H9 (cell line): ENCODE measurements around the gene DOCK10. TPM values are rescaled to one million over a fixed set of nuclear protein-coding genes. Genes with fewer than 3 reads are reported as not detected.
A peak's percentile ranks its signal among the peaks of the same experiment; 100 is the strongest.

Experiments used
- DNase-seq: peaks from one replicate; pipeline ENCODE4 v3.0.0-alpha.2; 2017
- H2AFZ ChIP-seq: one replicate; pipeline ENCODE4 v1.6.1; 2013; ENCODE audit warnings: mild to moderate bottlenecking, low read length, control low read depth, moderate library complexity
- H2AK5ac ChIP-seq: 2 replicates; pipeline ENCODE4 v1.6.1; 2013; ENCODE audit warnings: low read length, control low read depth, mixed read lengths; ENCODE audit not compliant: insufficient read length
- H2BK120ac ChIP-seq: one replicate; pipeline ENCODE4 v1.6.1; 2013; ENCODE audit warnings: low read depth, mild to moderate bottlenecking, low read length, control low read depth, inconsistent platforms; ENCODE audit not compliant: poor library complexity, severe bottlenecking
- H2BK12ac ChIP-seq: 2 replicates; pipeline ENCODE4 v1.6.1; 2013; ENCODE audit warnings: low read length, control low read depth, mixed read lengths, low read depth; ENCODE audit not compliant: insufficient read length
- H2BK15ac ChIP-seq: 2 replicates; pipeline ENCODE4 v1.6.1; 2013; ENCODE audit warnings: low read depth, low read length, control low read depth
- H2BK20ac ChIP-seq: one replicate; pipeline ENCODE4 v1.6.1; 2013; ENCODE audit warnings: low read depth, mild to moderate bottlenecking, low read length, control low read depth, inconsistent platforms; ENCODE audit not compliant: poor library complexity, severe bottlenecking
- H2BK5ac ChIP-seq: 2 replicates; pipeline ENCODE4 v1.6.1; 2013; ENCODE audit warnings: low read length, control low read depth, mixed read lengths; ENCODE audit not compliant: insufficient read length
- H3K14ac ChIP-seq: 2 replicates; pipeline ENCODE4 v1.6.1; 2013; ENCODE audit warnings: low read length, control low read depth; ENCODE audit not compliant: insufficient read depth
- H3K18ac ChIP-seq: 2 replicates; pipeline ENCODE4 v1.6.1; 2013; ENCODE audit warnings: low read depth, mild to moderate bottlenecking, mixed read lengths, low read length, control low read depth; ENCODE audit not compliant: insufficient read length
- H3K23ac ChIP-seq: 2 replicates; pipeline ENCODE4 v1.6.1; 2013; ENCODE audit warnings: low read length, control low read depth, mixed read lengths, low read depth; ENCODE audit not compliant: insufficient read length
- H3K23me2 ChIP-seq: 2 replicates; pipeline ENCODE4 v1.6.1; 2013; ENCODE audit warnings: low read depth, mild to moderate bottlenecking, mixed read lengths, low read length, control low read depth; ENCODE audit not compliant: insufficient read length, poor library complexity, severe bottlenecking
- H3K27ac ChIP-seq: 2 replicates; pipeline ENCODE4 v1.5.1; 2013; ENCODE audit warnings: low read length, control low read depth, mixed read lengths, low read depth; ENCODE audit not compliant: insufficient read length
- H3K27me3 ChIP-seq: 2 replicates; pipeline ENCODE4 v1.6.1; 2013; ENCODE audit warnings: low read length, control low read depth, inconsistent platforms; ENCODE audit not compliant: insufficient read depth
- H3K4ac ChIP-seq: 2 replicates; pipeline ENCODE4 v1.6.1; 2013; ENCODE audit warnings: low read depth, mild to moderate bottlenecking, control low read depth, inconsistent platforms, low read length, moderate library complexity
- H3K4me1 ChIP-seq: 2 replicates; pipeline ENCODE4 v1.6.1; 2013; ENCODE audit warnings: low read length, control low read depth, inconsistent platforms; ENCODE audit not compliant: insufficient read depth
- H3K4me2 ChIP-seq: 2 replicates; pipeline ENCODE4 v1.6.1; 2013; ENCODE audit warnings: low read length, control low read depth, mixed read lengths; ENCODE audit not compliant: insufficient read length, insufficient read depth
- H3K56ac ChIP-seq: 2 replicates; pipeline ENCODE4 v1.6.1; 2013; ENCODE audit warnings: low read depth, mild to moderate bottlenecking, mixed read lengths, low read length, control low read depth; ENCODE audit not compliant: insufficient read length
- H3K79me1 ChIP-seq: 2 replicates; pipeline ENCODE4 v1.6.1; 2013; ENCODE audit warnings: low read depth, mild to moderate bottlenecking, moderate library complexity, low read length, control low read depth, inconsistent platforms; ENCODE audit not compliant: insufficient read depth, poor library complexity, severe bottlenecking
- H3K79me2 ChIP-seq: 2 replicates; pipeline ENCODE4 v1.6.1; 2013; ENCODE audit warnings: low read length, control low read depth, inconsistent platforms; ENCODE audit not compliant: insufficient read depth
- H3K9ac ChIP-seq: 2 replicates; pipeline ENCODE4 v1.6.1; 2013; ENCODE audit warnings: low read length, control low read depth, mixed read lengths; ENCODE audit not compliant: insufficient read length; ENCODE audit errors: extremely low read depth
- H3K9me3 ChIP-seq: one replicate; pipeline ENCODE4 v1.6.1; 2013; ENCODE audit warnings: low read depth, low read length, inconsistent platforms; ENCODE audit not compliant: control insufficient read depth
- H3T11ph ChIP-seq: one replicate; pipeline ENCODE4 v1.6.1; 2013; ENCODE audit warnings: mild to moderate bottlenecking, low read length, control low read depth, inconsistent platforms
- H4K20me1 ChIP-seq: one replicate; pipeline ENCODE4 v1.6.1; 2013; ENCODE audit not compliant: control insufficient read depth, insufficient read length, insufficient read depth
- H4K5ac ChIP-seq: 2 replicates; pipeline ENCODE4 v1.6.1; 2013; ENCODE audit warnings: low read depth, mild to moderate bottlenecking, mixed read lengths, low read length, control low read depth; ENCODE audit not compliant: insufficient read length
- H4K8ac ChIP-seq: replicated peaks from 2 replicates; pipeline ENCODE4 v1.6.1; 2013; ENCODE audit warnings: low read length, control low read depth, mixed read lengths, low read depth; ENCODE audit not compliant: insufficient read length
- H4K91ac ChIP-seq: 2 replicates; pipeline ENCODE4 v1.6.1; 2013; ENCODE audit warnings: low read depth, mild to moderate bottlenecking, moderate library complexity, mixed read lengths, low read length, control low read depth; ENCODE audit not compliant: insufficient read length
- H3K27ac Mint-ChIP-seq, 3 experiments: 2 replicates in 2 of 3; 3 replicates in 1 of 3; pipeline ENCODE4 v1.8.0; 2020 to 2021; ENCODE audit warnings: mixed read lengths in 3 of 3, mild to moderate bottlenecking in 1 of 3, moderate library complexity in 1 of 3
- H3K27me3 Mint-ChIP-seq: 2 replicates; pipeline ENCODE4 v1.8.0; 2021; ENCODE audit warnings: low read depth, mild to moderate bottlenecking, moderate library complexity, mixed read lengths
- H3K36me3 Mint-ChIP-seq, 3 experiments: 2 replicates in 2 of 3; 3 replicates in 1 of 3; pipeline ENCODE4 v1.8.0; 2020 to 2021; ENCODE audit warnings: low read depth in 3 of 3, mixed read lengths in 3 of 3; ENCODE audit not compliant: insufficient read depth in 1 of 3
- H3K4me1 Mint-ChIP-seq, 2 experiments: 2 replicates each; pipeline ENCODE4 v1.8.0; 2020; ENCODE audit warnings: mixed read lengths in 2 of 2
- H3K4me3 Mint-ChIP-seq, 2 experiments: 2 replicates in 1 of 2; 3 replicates in 1 of 2; pipeline ENCODE4 v1.8.0; 2020 to 2021; ENCODE audit warnings: mild to moderate bottlenecking in 2 of 2, mixed read lengths in 2 of 2, moderate library complexity in 1 of 2
- H3K9me3 Mint-ChIP-seq, 2 experiments: 2 replicates in 1 of 2; 3 replicates in 1 of 2; pipeline ENCODE4 v1.8.0; 2020; ENCODE audit warnings: mild to moderate bottlenecking in 2 of 2, mixed read lengths in 2 of 2, moderate library complexity in 1 of 2
- WGBS: extraction: QIAGEN DNeasy Blood & Tissue Kit; methylation state at CpG from one replicate; pipeline ENCODE4 v1.1.7; 2013; ENCODE audit warnings: missing lambda C conversion rate, low lambda C conversion rate, mixed read lengths; ENCODE audit not compliant: insufficient read length; ENCODE audit errors: extremely low coverage; 5-methylcytosine and 5-hydroxymethylcytosine counted together
- total RNA-seq: library from RNA; stranded (reverse); gene quantifications from 2 replicates; pipeline ENCODE4 v1.2.1, GENCODE V29; 2021
- TF ChIP-seq, protein P1 (sequence below): fragments of 200-600 bp; sonication (generic); conservative IDR thresholded peaks from 3 replicates; pipeline ENCODE4 v1.8.0; 2021; ENCODE audit warnings: antibody characterized with exemption, mild to moderate bottlenecking

Gene DOCK10
- total RNA-seq, 1 experiment from 2014 or later, result 0.79 TPM

DNA sequence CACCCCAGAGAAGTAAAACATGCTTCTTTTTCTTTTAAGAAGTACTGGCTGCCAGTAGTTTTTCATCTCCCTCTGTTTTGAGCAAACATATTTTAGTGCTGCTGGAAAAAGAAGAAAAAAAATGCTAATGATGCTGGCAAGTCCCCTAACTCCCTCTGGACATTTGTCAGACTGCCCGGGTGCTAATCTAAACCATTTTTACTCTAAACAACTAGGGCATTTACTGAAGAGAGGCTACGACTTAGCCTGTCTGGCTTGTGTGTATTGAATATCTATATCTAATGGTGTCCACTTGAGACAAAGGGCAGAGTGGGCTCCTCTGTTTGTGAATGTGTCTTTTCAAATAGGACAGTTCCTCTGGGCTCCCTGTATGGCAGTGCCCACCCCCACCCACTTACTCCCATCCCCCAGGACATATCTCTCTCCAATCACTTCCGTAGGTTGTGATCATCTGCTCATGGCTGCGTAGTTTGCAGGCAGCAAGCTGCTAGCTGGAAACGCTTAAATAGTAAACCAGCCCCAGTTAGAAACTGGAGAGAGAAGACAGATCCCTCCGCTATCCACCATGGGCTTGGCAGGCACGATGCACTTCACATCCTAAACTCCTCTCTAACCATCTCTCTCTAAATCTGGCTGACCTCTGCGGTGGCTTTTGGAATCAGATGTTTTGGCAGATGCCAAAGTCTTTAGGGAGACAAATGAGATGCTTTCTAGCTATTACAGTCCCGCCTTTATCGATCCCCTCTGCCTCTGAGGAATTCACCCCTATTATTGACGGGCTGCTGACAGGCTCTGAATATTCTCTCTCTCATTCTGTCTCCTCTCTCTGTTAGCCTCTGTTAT, 58.3 kb downstream of the DOCK10 start:
- H3K23ac ChIP-seq, result no peak overlapping the region
- Mint-ChIP-seq H3K4me3 (no peak overlapping the region), H3K4me1 (peaks cover 8 to 14% of the 10 kb centered on the region in 2 experiments; a peak in 3 of 4 replicates), H3K27ac (peak overlapping the region in 1 of 3 experiments; percentile 21; a peak in 2 of 7 replicates), H3K36me3 (no peaks in the 10 kb centered on the region), H3K27me3 (no peaks in the 10 kb centered on the region; the same call in 1 of the 2 replicates), H3K9me3 (no peaks in the 10 kb centered on the region)
- no peaks in the 10 kb centered on the region for H3K23me2 ChIP-seq
- no peak overlapping the region for H4K91ac ChIP-seq
- no peaks in the 10 kb centered on the region for H3K4me1 ChIP-seq
- no peaks in the 10 kb centered on the region for H3K27me3 ChIP-seq
- H3K9me3 ChIP-seq, result no peaks in the 10 kb centered on the region
- no CpG with 5 or more reads among the region's 11 CpGs for WGBS
- no peak overlapping the region for H2BK120ac ChIP-seq
- H3K4me2 ChIP-seq, result no peak overlapping the region
- H3K4ac ChIP-seq, result no peak overlapping the region
- no peak overlapping the region for H4K5ac ChIP-seq
- H2BK5ac ChIP-seq, result no peak overlapping the region
- H3K56ac ChIP-seq, result no peak overlapping the region
- H3K14ac ChIP-seq, result no peak overlapping the region
- H3K18ac ChIP-seq, result no peak overlapping the region
- no peak overlapping the region for H2BK20ac ChIP-seq
- H4K20me1 ChIP-seq, result no peaks in the 10 kb centered on the region
- no peak overlapping the region for H2BK12ac ChIP-seq
- no peak overlapping the region for H2BK15ac ChIP-seq
- no peak overlapping the region for H3T11ph ChIP-seq
- H2AK5ac ChIP-seq, result no peak overlapping the region
- no peak overlapping the region for H4K8ac ChIP-seq
- no peak overlapping the region for H3K27ac ChIP-seq
- H3K9ac ChIP-seq, result no peak overlapping the region
- TF ChIP-seq, protein P1, sequence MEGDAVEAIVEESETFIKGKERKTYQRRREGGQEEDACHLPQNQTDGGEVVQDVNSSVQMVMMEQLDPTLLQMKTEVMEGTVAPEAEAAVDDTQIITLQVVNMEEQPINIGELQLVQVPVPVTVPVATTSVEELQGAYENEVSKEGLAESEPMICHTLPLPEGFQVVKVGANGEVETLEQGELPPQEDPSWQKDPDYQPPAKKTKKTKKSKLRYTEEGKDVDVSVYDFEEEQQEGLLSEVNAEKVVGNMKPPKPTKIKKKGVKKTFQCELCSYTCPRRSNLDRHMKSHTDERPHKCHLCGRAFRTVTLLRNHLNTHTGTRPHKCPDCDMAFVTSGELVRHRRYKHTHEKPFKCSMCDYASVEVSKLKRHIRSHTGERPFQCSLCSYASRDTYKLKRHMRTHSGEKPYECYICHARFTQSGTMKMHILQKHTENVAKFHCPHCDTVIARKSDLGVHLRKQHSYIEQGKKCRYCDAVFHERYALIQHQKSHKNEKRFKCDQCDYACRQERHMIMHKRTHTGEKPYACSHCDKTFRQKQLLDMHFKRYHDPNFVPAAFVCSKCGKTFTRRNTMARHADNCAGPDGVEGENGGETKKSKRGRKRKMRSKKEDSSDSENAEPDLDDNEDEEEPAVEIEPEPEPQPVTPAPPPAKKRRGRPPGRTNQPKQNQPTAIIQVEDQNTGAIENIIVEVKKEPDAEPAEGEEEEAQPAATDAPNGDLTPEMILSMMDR, result no peak
- no peaks in the 10 kb centered on the region for H3K79me2 ChIP-seq
- H3K79me1 ChIP-seq, result no peaks in the 10 kb centered on the region
- no peak for DNase-seq
- H2AFZ ChIP-seq, result no peak overlapping the region
